Activated CD4-positive, alpha-beta T cell treated with anti-CD3 and anti-CD28 coated beads, Interleukin-2, amount 10 ng/mL, durations not matched to agents 7 days and 5 days (primary cell): ENCODE results near the gene PKP1. TPM values are rescaled to one million over a fixed set of nuclear protein-coding genes. Genes with fewer than 3 reads are reported as not detected.
"Not testable (repeated sequence)": the region's sequence is repeated elsewhere in the genome, so short reads cannot be mapped to it uniquely, and the experiment has no call there.

Experiments used
- CTCF ChIA-PET: fragments of 350-600 bp; sonication (Branson Sonifier 250); formaldehyde crosslinking; loops from one replicate; lab custom pipeline; 2021; ENCODE audit warnings: antibody characterized with exemption; lab: Charles Lee
- POLR2A ChIA-PET: fragments of 350-600 bp; sonication (Branson Sonifier 250); formaldehyde crosslinking; loops from one replicate; lab custom pipeline; 2021; ENCODE audit warnings: antibody characterized with exemption; lab: Charles Lee
- DNase-seq: peaks from one replicate; pipeline ENCODE4 v3.0.0-alpha.2; 2020
- H3K27ac Mint-ChIP-seq: one replicate; pipeline ENCODE4 v1.8.0; 2021; ENCODE audit warnings: mild to moderate bottlenecking, moderate library complexity, mixed read lengths
- H3K27me3 Mint-ChIP-seq: one replicate; pipeline ENCODE4 v1.8.0; 2021; ENCODE audit warnings: mixed read lengths
- H3K36me3 Mint-ChIP-seq: one replicate; pipeline ENCODE4 v1.8.0; 2021; ENCODE audit warnings: low read depth, mixed read lengths
- H3K4me1 Mint-ChIP-seq: one replicate; pipeline ENCODE4 v1.8.0; 2021; ENCODE audit warnings: mixed read lengths
- H3K4me3 Mint-ChIP-seq: one replicate; pipeline ENCODE4 v1.8.0; 2021; ENCODE audit warnings: mild to moderate bottlenecking, moderate library complexity, mixed read lengths
- H3K9me3 Mint-ChIP-seq: one replicate; pipeline ENCODE4 v1.8.0; 2021; ENCODE audit warnings: mixed read lengths
- total RNA-seq, 2 experiments: library from RNA; stranded (reverse); gene quantifications; one replicate each; pipeline ENCODE4 v1.2.3, GENCODE V29; 2021

PKP1 gene
- total RNA-seq, 2 experiments from 2014 or later = not detected

DNA sequence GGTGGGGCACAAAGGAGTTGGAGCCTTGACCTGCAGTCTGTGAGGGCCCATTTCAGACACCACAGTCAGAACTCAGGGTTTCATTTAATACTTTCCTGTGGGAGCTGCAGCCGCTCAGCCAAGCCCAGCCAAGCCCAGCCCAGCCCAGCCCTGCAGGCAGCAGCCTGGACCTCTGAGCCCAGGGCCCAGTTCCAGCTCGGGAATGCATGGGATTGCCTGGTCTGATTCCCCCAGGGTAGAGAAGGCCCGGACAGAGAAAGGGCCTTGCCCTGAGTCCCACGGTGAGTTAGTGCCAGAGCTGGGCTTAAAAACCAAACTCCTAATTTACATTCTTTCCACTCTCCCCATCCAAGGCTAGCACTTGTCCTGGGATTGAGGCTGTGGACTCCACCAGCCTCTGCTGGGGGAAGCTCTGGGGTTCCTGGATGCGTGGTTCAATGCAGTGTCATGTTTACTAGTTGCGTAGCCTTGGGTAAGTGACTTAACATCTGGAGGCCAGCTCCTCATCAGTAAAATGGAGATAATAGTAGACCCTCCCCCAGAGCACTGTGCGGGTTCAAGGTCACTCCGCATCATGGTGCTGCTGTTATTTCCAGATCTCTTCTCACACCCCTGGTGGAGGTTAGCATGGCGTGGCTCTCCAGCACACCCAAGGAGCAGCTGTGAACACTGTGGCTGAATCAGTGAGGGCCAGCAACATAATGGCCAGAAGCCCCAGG, 29.2 kb upstream of the PKP1 start:
- DNase-seq = no peak
- ChIA-PET CTCF (interaction anchor here (1.1 to 1.4 kb wide), 2 partner anchors 8 to 10 kb away, joined by 3 to 4 read pairs; no protein-coding TSS in a partner anchor), POLR2A (interaction anchor here (0.6 kb wide), 1 partner anchor 250 kb away, joined by 3 read pairs; no protein-coding TSS in a partner anchor)
- no peak overlapping the region for H3K27ac Mint-ChIP-seq
- no peaks in the 10 kb centered on the region for H3K36me3 Mint-ChIP-seq
- H3K9me3 Mint-ChIP-seq = no peaks in the 10 kb centered on the region
- H3K27me3 Mint-ChIP-seq = no peaks in the 10 kb centered on the region
- H3K4me1 Mint-ChIP-seq = no peaks in the 10 kb centered on the region
- no peak overlapping the region for H3K4me3 Mint-ChIP-seq

DNA sequence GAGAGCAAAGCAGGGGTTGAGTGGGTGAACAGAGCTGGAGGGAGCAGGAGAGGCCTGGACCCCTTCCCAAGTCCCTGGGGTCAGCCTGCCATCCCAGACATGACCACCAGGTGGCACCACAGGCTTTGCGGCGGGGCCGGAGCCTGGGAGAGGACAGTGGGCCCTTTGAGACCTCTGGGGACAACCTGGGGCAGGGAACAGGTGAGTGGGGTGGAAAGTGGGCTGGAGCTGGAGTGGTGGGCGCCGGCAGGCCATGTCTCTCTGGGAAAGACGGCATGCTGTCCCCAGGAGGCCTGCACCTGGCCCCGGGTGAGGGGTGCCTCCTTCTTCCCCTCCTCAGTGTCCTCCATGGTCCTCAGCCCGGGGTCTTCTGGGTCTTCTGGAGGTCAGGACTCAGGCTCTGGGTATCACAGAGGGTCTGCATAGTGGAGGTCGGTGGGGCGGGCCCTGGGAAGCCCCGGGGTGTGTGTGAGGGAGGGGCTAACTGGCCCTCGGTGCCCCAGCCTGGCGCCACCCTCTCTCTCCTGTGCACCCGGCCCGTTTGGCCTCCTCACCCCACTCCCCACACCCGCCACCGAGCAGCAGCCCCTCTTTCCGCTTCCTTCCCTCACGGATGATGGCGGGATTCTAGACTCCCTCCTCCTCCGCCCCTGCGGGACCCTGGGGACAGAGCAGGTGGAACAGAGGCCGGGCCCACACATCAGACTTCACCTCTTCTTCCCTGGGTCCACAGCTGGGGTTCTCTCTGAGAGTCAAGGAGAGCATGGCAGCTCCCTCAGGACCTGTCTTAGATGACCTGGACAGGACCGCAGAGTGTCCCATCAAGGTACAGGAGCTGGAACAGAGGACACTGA, 28.5 kb upstream of the PKP1 start:
- POLR2A ChIA-PET = no interaction called here
- Mint-ChIP-seq H3K4me3 (no peak overlapping the region), H3K4me1 (no peaks in the 10 kb centered on the region), H3K9me3 (no peaks in the 10 kb centered on the region), H3K27ac (no peak overlapping the region), H3K36me3 (no peaks in the 10 kb centered on the region), H3K27me3 (peaks cover 2% of the 10 kb centered on the region)
- CTCF ChIA-PET = interaction anchor here (1.1 to 1.4 kb wide), 2 partner anchors 8 to 11 kb away, joined by 3 to 4 read pairs; no protein-coding TSS in a partner anchor
- peak; percentile 61 for DNase-seq

DNA sequence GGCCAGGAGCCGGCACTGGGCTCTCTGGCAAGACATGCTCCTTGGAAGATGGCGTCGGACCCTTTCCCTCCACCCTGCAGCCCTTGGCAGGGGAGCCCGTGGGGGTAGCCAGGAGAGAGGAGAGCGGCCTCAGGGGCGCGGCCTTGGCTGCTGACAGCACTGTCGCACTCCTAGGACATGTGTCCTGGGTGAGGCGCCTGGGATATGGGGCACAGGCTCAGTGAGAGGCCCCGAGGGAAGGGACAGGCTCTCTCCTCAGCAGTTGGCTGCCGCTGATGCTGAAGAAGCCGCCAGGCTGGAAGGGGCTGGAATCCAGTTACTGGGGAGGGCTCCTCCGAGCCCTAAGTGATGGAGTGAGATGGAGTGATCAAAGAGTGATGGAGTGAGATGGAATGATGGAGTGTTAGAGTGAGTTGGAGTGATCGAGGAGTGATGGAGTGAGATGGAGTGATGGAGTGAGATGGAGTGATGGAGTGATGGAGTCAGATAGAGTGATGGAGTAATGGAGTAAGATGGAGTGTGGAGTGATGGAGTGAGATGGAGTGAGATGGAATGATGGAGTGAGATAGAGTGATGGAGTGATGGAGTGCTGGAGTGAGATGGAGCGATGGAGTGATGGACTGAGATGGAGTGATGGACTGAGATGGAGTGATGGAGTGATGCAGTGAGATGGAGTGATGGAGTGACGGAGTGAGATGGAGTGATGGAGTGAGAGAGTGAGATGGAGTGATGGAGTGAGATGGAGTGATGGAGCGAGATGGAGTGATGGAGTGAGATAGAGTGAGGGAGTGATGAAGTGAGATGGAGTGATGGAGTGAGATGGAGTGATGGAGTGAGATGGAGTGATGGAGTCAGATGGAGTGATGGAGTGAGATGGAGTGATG, 27.6 kb upstream of the PKP1 start:
- H3K27ac Mint-ChIP-seq = no peak overlapping the region
- no peak for DNase-seq
- CTCF ChIA-PET = no interaction called here

DNA sequence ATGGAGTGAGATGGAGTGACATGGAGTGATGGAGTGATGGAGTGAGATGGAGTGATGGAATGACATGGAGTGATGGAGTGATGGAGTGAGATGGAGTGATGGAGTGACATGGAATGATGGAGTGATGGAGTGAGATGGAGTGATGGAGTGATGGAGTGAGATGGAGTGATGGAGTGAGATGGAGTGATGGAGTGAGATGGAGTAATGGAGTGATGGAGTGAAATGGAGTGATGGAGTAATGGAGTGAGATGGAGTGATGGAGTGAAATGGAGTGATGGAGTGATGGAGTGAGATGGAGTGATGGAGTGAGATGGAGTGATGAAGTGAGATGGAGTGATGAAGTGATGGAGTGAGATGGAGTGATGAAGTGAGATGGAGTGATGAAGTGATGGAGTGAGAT, 25.2 kb upstream of the PKP1 start:
- H3K4me1 Mint-ChIP-seq, H3K27me3 Mint-ChIP-seq, POLR2A ChIA-PET, H3K4me3 Mint-ChIP-seq, H3K27ac Mint-ChIP-seq, H3K36me3 Mint-ChIP-seq, H3K9me3 Mint-ChIP-seq, DNase-seq: not testable (repeated sequence)
- CTCF ChIA-PET = interaction anchor here (1.6 kb wide), 1 partner anchor 252 kb away, joined by 3 read pairs; no protein-coding TSS in a partner anchor

More for the DNA sequence above, 27.6 kb upstream of the PKP1 start:
- H3K36me3 Mint-ChIP-seq = no peaks in the 10 kb centered on the region
- H3K4me3 Mint-ChIP-seq = no peak overlapping the region
- POLR2A ChIA-PET = no interaction called here
- H3K9me3 Mint-ChIP-seq = no peaks in the 10 kb centered on the region
- peaks cover 2% of the 10 kb centered on the region for H3K4me1 Mint-ChIP-seq
- peaks cover 5% of the 10 kb centered on the region for H3K27me3 Mint-ChIP-seq

DNA sequence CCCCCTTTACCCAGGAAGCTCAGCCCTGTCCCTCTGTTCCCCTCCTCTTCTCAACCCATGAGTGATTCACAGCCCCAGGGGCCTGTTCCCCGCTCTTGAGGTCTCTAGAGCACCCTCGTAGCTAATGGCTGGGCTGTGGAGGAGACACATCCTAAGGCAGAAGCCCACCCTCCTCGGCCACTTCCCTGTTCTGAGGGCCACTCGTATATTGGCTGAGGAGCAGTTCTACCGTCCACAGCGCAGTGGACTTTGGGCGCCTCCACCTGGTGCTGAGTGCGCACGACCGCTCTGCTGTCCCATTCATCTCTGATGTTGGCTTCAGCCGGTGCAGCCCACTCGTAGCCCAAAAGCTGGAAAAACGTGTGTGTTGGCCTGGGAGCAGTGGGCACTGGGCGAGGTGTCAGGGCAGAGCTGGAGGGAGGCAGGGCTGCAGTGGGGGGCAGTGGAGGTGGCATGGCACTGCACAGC, 24.5 kb upstream of the PKP1 start:
- H3K9me3 Mint-ChIP-seq = no peaks in the 10 kb centered on the region
- H3K4me1 Mint-ChIP-seq = peaks cover 2% of the 10 kb centered on the region
- H3K27ac Mint-ChIP-seq = no peak overlapping the region
- ChIA-PET CTCF (interaction anchor here (1.2 to 1.6 kb wide), 2 partner anchors 117 to 252 kb away, joined by 3 to 4 read pairs; no protein-coding TSS in a partner anchor), POLR2A (no interaction called here)
- no peaks in the 10 kb centered on the region for H3K36me3 Mint-ChIP-seq
- no peak for DNase-seq
- peaks cover 7% of the 10 kb centered on the region for H3K27me3 Mint-ChIP-seq
- H3K4me3 Mint-ChIP-seq = no peak overlapping the region

DNA sequence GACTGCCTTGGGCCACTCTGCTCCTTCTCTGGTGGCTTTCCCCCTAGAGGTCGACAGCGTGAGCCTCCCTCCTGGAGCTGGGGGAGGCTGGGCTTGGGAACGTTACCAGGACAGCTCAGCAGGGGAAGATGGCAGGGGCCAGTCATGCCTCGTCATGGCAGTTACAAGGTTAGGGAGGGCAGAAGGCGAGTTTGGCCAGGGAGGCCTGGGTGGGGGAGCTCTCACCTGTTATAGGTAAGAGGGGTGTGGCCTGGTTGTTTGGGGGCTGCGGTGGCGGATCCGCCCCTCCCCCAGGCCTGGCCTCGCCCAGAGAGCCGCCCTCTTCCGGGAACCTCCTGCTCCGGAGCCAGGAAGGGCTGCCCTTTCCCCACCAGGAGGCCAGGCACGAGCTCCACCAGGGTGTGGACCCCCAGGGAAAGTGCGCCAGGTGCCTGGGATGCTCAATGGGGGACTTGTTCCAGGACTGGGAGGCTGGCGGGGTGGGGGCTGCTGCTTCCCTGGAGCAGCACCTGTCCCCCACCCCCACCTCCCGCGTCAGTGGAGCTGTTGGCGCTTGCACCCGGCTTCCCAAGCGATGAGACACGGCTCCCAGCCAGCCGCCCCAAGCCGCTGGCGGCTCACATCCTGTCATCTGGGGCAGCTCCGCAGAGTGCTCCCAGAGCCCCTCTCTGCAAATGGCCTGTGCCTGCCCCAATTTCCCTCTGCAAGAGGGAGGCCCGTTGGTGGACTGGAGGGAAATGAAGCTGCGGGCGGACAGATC, 23.6 kb upstream of the PKP1 start:
- Mint-ChIP-seq H3K9me3 (no peaks in the 10 kb centered on the region), H3K4me1 (peaks cover 2% of the 10 kb centered on the region), H3K27ac (no peak overlapping the region), H3K36me3 (no peaks in the 10 kb centered on the region), H3K27me3 (peaks cover 11% of the 10 kb centered on the region), H3K4me3 (no peak overlapping the region)
- POLR2A ChIA-PET = no interaction called here
- no peak for DNase-seq
- CTCF ChIA-PET = interaction anchor here (1.2 to 1.6 kb wide), 2 partner anchors 117 to 253 kb away, joined by 3 to 4 read pairs; no protein-coding TSS in a partner anchor

DNA sequence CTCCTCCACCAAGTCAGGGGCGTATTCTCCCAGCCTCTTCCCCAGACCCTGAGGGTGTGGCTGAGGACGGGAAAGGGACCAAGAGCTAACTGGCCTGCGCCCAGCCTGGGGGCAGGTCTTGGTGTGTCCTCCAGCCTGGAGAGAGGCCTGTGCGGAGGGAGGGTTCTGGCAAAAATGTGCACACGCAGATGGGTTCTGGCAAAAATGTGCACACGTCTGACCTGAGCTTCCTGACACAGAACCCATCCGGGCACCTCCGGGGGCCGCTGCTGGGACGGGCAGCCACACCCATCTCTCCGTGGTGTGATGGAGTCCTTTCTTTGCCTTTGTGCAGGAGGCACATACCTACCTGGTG, 23.1 kb upstream of the PKP1 start:
- POLR2A ChIA-PET = no interaction called here
- H3K4me3 Mint-ChIP-seq = no peak overlapping the region
- DNase-seq = no peak

DNA sequence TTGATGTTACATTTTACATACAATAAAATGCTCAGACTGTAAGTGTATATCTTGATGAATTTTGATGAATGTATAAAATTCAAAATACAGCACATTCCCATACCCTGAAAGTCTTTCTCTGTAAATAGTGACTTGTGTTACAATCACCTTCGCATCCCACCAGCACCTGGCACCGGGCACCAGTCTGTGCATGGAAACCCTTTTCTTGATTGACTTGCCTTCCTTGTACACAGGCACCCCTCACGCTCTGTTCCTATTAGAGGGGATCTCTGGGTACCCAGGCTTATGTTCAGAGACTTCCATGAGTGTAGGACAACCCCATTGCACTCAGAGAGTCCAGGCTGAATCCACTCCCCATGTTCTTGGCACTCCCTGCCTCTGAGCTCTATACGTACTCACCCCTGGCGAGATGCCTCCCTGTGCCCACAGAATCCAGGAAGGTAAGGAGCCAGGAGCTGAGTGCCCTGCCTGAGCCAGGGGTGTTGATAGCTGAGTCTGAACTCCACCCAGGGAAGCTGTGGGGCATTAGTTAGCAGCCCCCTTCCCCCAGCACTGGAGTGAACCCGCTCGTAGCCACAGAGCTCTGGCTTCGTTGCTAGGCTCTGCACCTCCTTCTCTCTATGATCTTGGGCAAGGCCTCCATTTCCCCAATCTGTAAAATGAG, 22.5 kb upstream of the PKP1 start:
- H3K9me3 Mint-ChIP-seq = no peaks in the 10 kb centered on the region
- no peaks in the 10 kb centered on the region for H3K36me3 Mint-ChIP-seq
- CTCF ChIA-PET = interaction anchor here (2.1 kb wide), 1 partner anchor 18 kb away, joined by 4 read pairs; no protein-coding TSS in a partner anchor
- DNase-seq = no peak
- POLR2A ChIA-PET = no interaction called here
- H3K4me3 Mint-ChIP-seq = no peak overlapping the region
- H3K4me1 Mint-ChIP-seq = peaks cover 2% of the 10 kb centered on the region
- peaks cover 16% of the 10 kb centered on the region for H3K27me3 Mint-ChIP-seq
- H3K27ac Mint-ChIP-seq = no peak overlapping the region

More for the DNA sequence above, 23.1 kb upstream of the PKP1 start:
- H3K36me3 Mint-ChIP-seq = no peaks in the 10 kb centered on the region
- CTCF ChIA-PET = interaction anchor here (1.2 kb wide), 1 partner anchor 116 kb away, joined by 4 read pairs; no protein-coding TSS in a partner anchor
- no peaks in the 10 kb centered on the region for H3K9me3 Mint-ChIP-seq
- peaks cover 2% of the 10 kb centered on the region for H3K4me1 Mint-ChIP-seq
- H3K27ac Mint-ChIP-seq = no peak overlapping the region
- peaks cover 12% of the 10 kb centered on the region for H3K27me3 Mint-ChIP-seq

DNA sequence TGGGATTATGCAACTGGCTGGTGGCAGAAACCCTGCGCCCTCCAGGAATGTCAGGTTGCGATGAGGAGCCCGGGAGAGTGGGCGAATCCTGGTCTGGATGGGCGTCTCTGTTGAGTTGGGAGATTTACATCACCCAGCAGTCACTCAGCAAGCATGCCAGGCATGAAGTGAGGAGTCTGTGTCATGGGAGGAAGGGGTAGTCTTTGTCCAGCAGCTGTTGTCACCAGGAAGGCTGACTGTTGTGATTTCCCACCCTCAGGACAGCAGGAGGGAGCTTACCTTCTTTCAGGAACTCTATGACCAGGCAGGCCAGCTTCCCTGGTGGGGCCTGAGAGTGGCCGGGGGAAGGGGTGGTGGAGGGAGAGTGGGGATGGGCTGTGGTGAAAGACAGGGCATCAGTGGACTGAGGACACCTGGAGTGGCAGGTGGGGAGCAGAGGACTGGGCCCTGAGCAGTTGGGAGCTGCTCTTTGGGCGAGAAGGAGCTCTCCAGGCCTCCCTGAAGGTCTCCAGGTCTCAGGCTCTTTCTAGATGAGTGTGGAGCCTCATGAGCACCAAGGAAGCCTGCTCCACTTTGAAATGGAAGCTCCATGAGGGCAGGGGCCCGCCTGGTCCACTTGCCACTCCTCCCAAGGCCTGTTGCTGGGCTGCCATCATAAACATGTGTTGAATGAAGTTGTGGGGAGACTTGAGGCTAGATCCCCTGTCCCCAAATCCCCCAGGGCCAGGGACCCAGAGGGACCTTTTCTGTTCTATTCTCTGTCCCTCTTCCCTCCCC, 21.3 kb upstream of the PKP1 start:
- Mint-ChIP-seq H3K27ac (no peak overlapping the region), H3K27me3 (peaks cover 24% of the 10 kb centered on the region), H3K9me3 (no peaks in the 10 kb centered on the region), H3K4me3 (no peak overlapping the region), H3K36me3 (no peaks in the 10 kb centered on the region), H3K4me1 (peaks cover 2% of the 10 kb centered on the region)
- ChIA-PET CTCF (interaction anchor here (0.8 to 2.1 kb wide), 2 partner anchors 8 to 17 kb away, joined by 4 read pairs; no protein-coding TSS in a partner anchor), POLR2A (no interaction called here)
- DNase-seq = no peak

DNA sequence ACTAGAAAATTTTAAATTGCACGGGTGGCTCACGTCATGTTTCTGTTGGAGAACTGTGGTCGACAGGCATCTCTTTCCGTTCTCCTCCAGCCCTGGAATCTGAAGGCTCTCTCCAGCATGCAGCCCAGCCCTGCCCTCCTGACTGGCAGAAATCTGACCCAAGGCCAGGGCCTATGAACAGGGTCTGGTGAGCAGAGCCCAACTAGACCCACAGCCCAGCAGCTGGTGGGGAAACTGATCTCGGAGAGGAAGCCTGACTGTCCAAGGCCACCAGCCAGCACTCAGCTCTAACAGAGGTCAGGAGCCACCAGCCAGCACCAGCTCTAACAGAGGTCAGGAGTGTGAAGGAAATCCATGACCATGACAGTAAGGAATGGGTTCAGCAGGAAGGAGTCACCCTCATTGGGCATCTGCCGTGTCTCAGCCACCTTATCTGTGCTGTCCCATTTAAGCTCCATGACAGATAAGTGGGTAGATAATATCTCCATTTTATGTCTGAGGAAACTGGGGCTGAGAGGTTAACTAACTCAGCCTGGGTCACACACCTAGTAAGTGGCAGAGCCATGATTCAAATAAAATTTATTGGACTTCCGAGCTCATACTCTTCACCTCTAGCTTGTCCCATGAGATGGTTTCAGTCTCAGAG, 20.2 kb upstream of the PKP1 start:
- H3K4me3 Mint-ChIP-seq = no peak overlapping the region
- peaks cover 2% of the 10 kb centered on the region for H3K4me1 Mint-ChIP-seq
- DNase-seq = no peak
- H3K9me3 Mint-ChIP-seq = no peaks in the 10 kb centered on the region
- POLR2A ChIA-PET = no interaction called here
- H3K36me3 Mint-ChIP-seq = no peaks in the 10 kb centered on the region
- CTCF ChIA-PET = interaction anchor here (0.8 to 2.1 kb wide), 2 partner anchors 9 to 16 kb away, joined by 4 read pairs; no protein-coding TSS in a partner anchor
- H3K27ac Mint-ChIP-seq = no peak overlapping the region
- H3K27me3 Mint-ChIP-seq = peaks cover 25% of the 10 kb centered on the region
